Gastrocnemius medialis (tissue), 4 donors: Measurements from ENCODE around the gene GABARAP.
A peak's percentile ranks its signal among the peaks of the same experiment; 100 is the strongest.

Source experiments
- CTCF ChIP-seq, 5 experiments: fragments of 450-650 bp in 3 of 5; fragments of 200-600 bp in 2 of 5; sonication (generic) in 2 of 5; IDR thresholded peaks in 4 of 5; conservative IDR thresholded peaks in 1 of 5; 1 replicate in 4 of 5; 2 replicates in 1 of 5; pipeline ENCODE4 v1.5.1; 2016 to 2019; ENCODE audit warnings: antibody characterized with exemption in 5 of 5, mild to moderate bottlenecking in 3 of 5, moderate library complexity in 3 of 5
- POLR2A ChIP-seq, 2 donors: fragments of 450-650 bp; IDR thresholded peaks; one replicate each; pipeline ENCODE4 v1.6.1; 2017; ENCODE audit warnings: antibody characterized with exemption in 2 of 2, mild to moderate bottlenecking in 2 of 2, moderate library complexity in 2 of 2

- TF ChIP-seq CTCF (IDR thresholded peaks at IDR 0.05 in 4 of 5, conservative IDR thresholded peaks at IDR 0.05 in 1 of 5) (peak; percentile 95 to 99 (median 98)), POLR2A (IDR thresholded peaks at IDR 0.05) (peak; percentile 51)
Measured at GRCh38 chr17:7280519-7281073, 38.3 kb upstream of the GABARAP start.
